MM.1S (cell line): ENCODE results near the gene IGF1R.

ENCODE experiments used
- EZH2phosphoT487 ChIP-seq: fragments of 300-600 bp; sonication (generic); IDR thresholded peaks from 2 replicates; pipeline ENCODE4 v1.6.1; 2018; ENCODE audit warnings: antibody characterized with exemption, low read length
- TF ChIP-seq, protein P1 (sequence below): fragments of 300-600 bp; sonication (generic); IDR thresholded peaks from 2 replicates; pipeline ENCODE4 v1.5.1; 2016; ENCODE audit warnings: antibody characterized with exemption, low read length, mixed read lengths

DNA sequence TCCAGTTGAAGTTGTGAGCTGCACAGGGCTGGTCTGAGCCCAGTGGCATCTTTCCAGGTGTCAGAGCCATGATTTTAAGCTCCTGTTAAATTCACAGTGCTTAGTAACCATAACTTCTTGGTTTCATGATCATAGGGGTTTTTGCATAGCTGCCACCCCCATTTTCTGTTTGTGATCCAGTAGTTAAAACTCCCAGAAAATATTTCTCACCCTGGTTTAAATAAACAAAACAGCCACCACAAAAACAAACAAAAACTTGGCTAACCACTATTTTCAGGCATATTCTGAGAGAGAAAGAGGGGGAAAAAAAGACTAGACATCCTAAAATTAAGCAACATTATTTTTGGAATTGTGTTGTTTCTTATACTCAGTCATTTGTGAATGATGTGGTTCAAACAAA is 175.3 kb downstream of the IGF1R start:
- TF ChIP-seq, protein P1, sequence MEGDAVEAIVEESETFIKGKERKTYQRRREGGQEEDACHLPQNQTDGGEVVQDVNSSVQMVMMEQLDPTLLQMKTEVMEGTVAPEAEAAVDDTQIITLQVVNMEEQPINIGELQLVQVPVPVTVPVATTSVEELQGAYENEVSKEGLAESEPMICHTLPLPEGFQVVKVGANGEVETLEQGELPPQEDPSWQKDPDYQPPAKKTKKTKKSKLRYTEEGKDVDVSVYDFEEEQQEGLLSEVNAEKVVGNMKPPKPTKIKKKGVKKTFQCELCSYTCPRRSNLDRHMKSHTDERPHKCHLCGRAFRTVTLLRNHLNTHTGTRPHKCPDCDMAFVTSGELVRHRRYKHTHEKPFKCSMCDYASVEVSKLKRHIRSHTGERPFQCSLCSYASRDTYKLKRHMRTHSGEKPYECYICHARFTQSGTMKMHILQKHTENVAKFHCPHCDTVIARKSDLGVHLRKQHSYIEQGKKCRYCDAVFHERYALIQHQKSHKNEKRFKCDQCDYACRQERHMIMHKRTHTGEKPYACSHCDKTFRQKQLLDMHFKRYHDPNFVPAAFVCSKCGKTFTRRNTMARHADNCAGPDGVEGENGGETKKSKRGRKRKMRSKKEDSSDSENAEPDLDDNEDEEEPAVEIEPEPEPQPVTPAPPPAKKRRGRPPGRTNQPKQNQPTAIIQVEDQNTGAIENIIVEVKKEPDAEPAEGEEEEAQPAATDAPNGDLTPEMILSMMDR = no peak
- TF ChIP-seq EZH2phosphoT487 = no peak
